Activated CD4-positive, alpha-beta memory T cell treated with anti-CD3 and anti-CD28 coated beads for 36 hours (primary cell): ENCODE results near the gene ZNF367. TPM values are rescaled to one million over a fixed set of nuclear protein-coding genes. Genes with fewer than 3 reads are reported as not detected.

ENCODE experiments used
- CTCF ChIA-PET: fragments of 350-600 bp; sonication (Branson Sonifier 250); formaldehyde crosslinking; loops from one replicate; lab custom pipeline; 2021; ENCODE audit warnings: antibody characterized with exemption, inconsistent platforms; lab: Charles Lee
- POLR2A ChIA-PET: fragments of 350-600 bp; sonication (Branson Sonifier 250); formaldehyde crosslinking; loops from one replicate; lab custom pipeline; 2021; ENCODE audit warnings: antibody characterized with exemption; lab: Charles Lee
- DNase-seq: peaks from one replicate; pipeline ENCODE4 v3.0.0-alpha.2; 2020
- H3K27ac Mint-ChIP-seq: one replicate; pipeline ENCODE4 v1.8.0; 2021; ENCODE audit warnings: mixed read lengths
- H3K27me3 Mint-ChIP-seq: one replicate; pipeline ENCODE4 v1.8.0; 2021; ENCODE audit warnings: mixed read lengths
- H3K36me3 Mint-ChIP-seq: one replicate; pipeline ENCODE4 v1.8.0; 2021; ENCODE audit warnings: mixed read lengths
- H3K4me1 Mint-ChIP-seq: one replicate; pipeline ENCODE4 v1.8.0; 2021; ENCODE audit warnings: low read depth, mixed read lengths
- H3K4me3 Mint-ChIP-seq: one replicate; pipeline ENCODE4 v1.8.0; 2021; ENCODE audit warnings: mild to moderate bottlenecking, mixed read lengths
- H3K9me3 Mint-ChIP-seq: one replicate; pipeline ENCODE4 v1.8.0; 2021; ENCODE audit warnings: mixed read lengths
- intact Hi-C: fragments of 100-400 bp; cut with micrococcal nuclease; formaldehyde crosslinking; loops from one replicate; pipeline ENCODE4 v1.15.1; 2023
- total RNA-seq, 2 experiments: library from RNA; stranded (reverse); gene quantifications; one replicate each; pipeline ENCODE4 v1.2.3, GENCODE V29; 2021

The ZNF367 gene
- total RNA-seq, 2 experiments from 2014 or later = 29.0 to 30.1 TPM

GRCh38 chr9:96436063-96436455, 17.9 kb upstream of the ZNF367 start:
- Mint-ChIP-seq H3K4me3 (no peak overlapping the region), H3K4me1 (no peaks in the 10 kb centered on the region), H3K36me3 (no peaks in the 10 kb centered on the region), H3K9me3 (no peaks in the 10 kb centered on the region), H3K27ac (no peak overlapping the region), H3K27me3 (peaks cover 3% of the 10 kb centered on the region)
- ChIA-PET CTCF (interaction anchor here (0.6 kb wide), 1 partner anchor 11 kb away, joined by 3 read pairs; no protein-coding TSS in a partner anchor), POLR2A (interaction anchor here (1.2 kb wide), 1 partner anchor 14 kb away, joined by 3 read pairs; the partner anchor contains the start of gene HABP4)
- no peak for DNase-seq
- intact Hi-C loops = no loop called here

- CTCF ChIA-PET = interaction anchor here (1.5 kb wide), 1 partner anchor 231 kb away, joined by 6 read pairs; no protein-coding TSS in a partner anchor
- intact Hi-C loops = no loop called here
- H3K36me3 Mint-ChIP-seq = no peaks in the 10 kb centered on the region
- POLR2A ChIA-PET = interaction anchor here (1.2 kb wide), 1 partner anchor 14 kb away, joined by 3 read pairs; the partner anchor contains the start of gene HABP4
- H3K4me3 Mint-ChIP-seq = no peak overlapping the region
- DNase-seq = no peak
- H3K27ac Mint-ChIP-seq = no peak overlapping the region
- no peaks in the 10 kb centered on the region for H3K4me1 Mint-ChIP-seq
- H3K27me3 Mint-ChIP-seq = peaks cover 3% of the 10 kb centered on the region
- no peaks in the 10 kb centered on the region for H3K9me3 Mint-ChIP-seq
Measured at GRCh38 chr9:96435345-96435744, 17.2 kb upstream of the ZNF367 start.

- H3K9me3 Mint-ChIP-seq = no peaks in the 10 kb centered on the region
- H3K4me1 Mint-ChIP-seq = peaks cover 6% of the 10 kb centered on the region
- no peak for DNase-seq
- no peak overlapping the region for H3K4me3 Mint-ChIP-seq
- POLR2A ChIA-PET = no interaction called here
- H3K27me3 Mint-ChIP-seq = peaks cover 3% of the 10 kb centered on the region
- intact Hi-C loops = no loop called here
- H3K27ac Mint-ChIP-seq = no peak overlapping the region
- H3K36me3 Mint-ChIP-seq = no peaks in the 10 kb centered on the region
- CTCF ChIA-PET = no interaction called here
Measured at GRCh38 chr9:96430377-96430776, 12.2 kb upstream of the ZNF367 start.

- Mint-ChIP-seq H3K36me3 (no peaks in the 10 kb centered on the region), H3K4me3 (no peak overlapping the region), H3K9me3 (no peaks in the 10 kb centered on the region), H3K27ac (no peak overlapping the region), H3K4me1 (peaks cover 6% of the 10 kb centered on the region), H3K27me3 (peaks cover 3% of the 10 kb centered on the region)
- no peak for DNase-seq
- intact Hi-C loops = no loop called here
- ChIA-PET POLR2A (no interaction called here), CTCF (no interaction called here)
Measured at GRCh38 chr9:96429732-96430131, 11.6 kb upstream of the ZNF367 start.

- ChIA-PET CTCF (interaction anchor here (1.5 kb wide), 1 partner anchor 16 kb away, joined by 6 read pairs; no protein-coding TSS in a partner anchor), POLR2A (no interaction called here)
- H3K36me3 Mint-ChIP-seq = no peaks in the 10 kb centered on the region
Measured at GRCh38 chr9:96425500-96426169, 7.5 kb upstream of the ZNF367 start.

GRCh38 chr9:96423985-96424336, 5.8 kb upstream of the ZNF367 start:
- intact Hi-C loops = no loop called here
- no peaks in the 10 kb centered on the region for H3K27me3 Mint-ChIP-seq
- H3K4me1 Mint-ChIP-seq = peaks cover 26% of the 10 kb centered on the region
- H3K36me3 Mint-ChIP-seq = no peaks in the 10 kb centered on the region
- H3K27ac Mint-ChIP-seq = no peak overlapping the region
- DNase-seq = no peak
- ChIA-PET POLR2A (no interaction called here), CTCF (interaction anchor here (1.5 kb wide), 1 partner anchor 18 kb away, joined by 6 read pairs; no protein-coding TSS in a partner anchor)
- H3K9me3 Mint-ChIP-seq = no peaks in the 10 kb centered on the region
- no peak overlapping the region for H3K4me3 Mint-ChIP-seq

More at GRCh38 chr9:96425500-96426169, 7.5 kb upstream of the ZNF367 start:
- Mint-ChIP-seq H3K4me1 (peaks cover 12% of the 10 kb centered on the region), H3K4me3 (no peak overlapping the region), H3K27me3 (no peaks in the 10 kb centered on the region), H3K9me3 (no peaks in the 10 kb centered on the region), H3K27ac (no peak overlapping the region)
- intact Hi-C loops = no loop called here
- no peak for DNase-seq

GRCh38 chr9:96423322-96423984, 5.3 kb upstream of the ZNF367 start:
- Mint-ChIP-seq H3K4me3 (no peak overlapping the region), H3K27ac (no peak overlapping the region), H3K27me3 (no peaks in the 10 kb centered on the region), H3K4me1 (peaks cover 26% of the 10 kb centered on the region), H3K9me3 (no peaks in the 10 kb centered on the region), H3K36me3 (no peaks in the 10 kb centered on the region)
- DNase-seq = no peak
- ChIA-PET POLR2A (no interaction called here), CTCF (no interaction called here)
- intact Hi-C loops = no loop called here

GRCh38 chr9:96420468-96421219, 2.5 kb upstream of the ZNF367 start:
- CTCF ChIA-PET = interaction anchor here (0.6 to 1.2 kb wide), 2 partner anchors 76 to 246 kb away, joined by 3 to 7 read pairs; no protein-coding TSS in a partner anchor
- Mint-ChIP-seq H3K4me1 (peaks cover 29% of the 10 kb centered on the region), H3K27me3 (no peaks in the 10 kb centered on the region), H3K4me3 (peak overlapping the region; percentile 88), H3K36me3 (peaks cover 9% of the 10 kb centered on the region), H3K9me3 (no peaks in the 10 kb centered on the region), H3K27ac (peak overlapping the region; percentile 89)
- POLR2A ChIA-PET = no interaction called here
- intact Hi-C loops = no loop called here
- DNase-seq = peak; percentile 56

- Mint-ChIP-seq H3K4me1 (peaks cover 26% of the 10 kb centered on the region), H3K9me3 (no peaks in the 10 kb centered on the region), H3K27me3 (no peaks in the 10 kb centered on the region), H3K27ac (peak overlapping the region; percentile 89), H3K4me3 (peak overlapping the region; percentile 88), H3K36me3 (peaks cover 9% of the 10 kb centered on the region)
- no peak for DNase-seq
- ChIA-PET CTCF (interaction anchor here (1.2 kb wide), 1 partner anchor 248 kb away, joined by 4 read pairs; no protein-coding TSS in a partner anchor), POLR2A (interaction anchor here (1.3 kb wide), 1 partner anchor 30 kb away, joined by 3 read pairs; the partner anchor contains the start of gene HABP4)
- intact Hi-C loops = loop anchor here (2.0 to 10.0 kb wide), 7 partner anchors 37 to 1215 kb away; partner anchors contain the start of genes ERCC6L2, NCBP1, SLC35D2 and TSTD2
Measured at GRCh38 chr9:96419691-96419969, 1.5 kb upstream of the ZNF367 start.

- peak overlapping the region; percentile 88 for H3K4me3 Mint-ChIP-seq
- peaks cover 9% of the 10 kb centered on the region for H3K36me3 Mint-ChIP-seq
- intact Hi-C loops = loop anchor here (1.0 to 10.0 kb wide), 8 partner anchors 31 to 1216 kb away; partner anchors contain the start of genes ERCC6L2, HABP4, NCBP1 and SLC35D2
- peaks cover 28% of the 10 kb centered on the region for H3K4me1 Mint-ChIP-seq
- CTCF ChIA-PET = interaction anchor here (1.2 kb wide), 1 partner anchor 248 kb away, joined by 4 read pairs; no protein-coding TSS in a partner anchor
- H3K27ac Mint-ChIP-seq = peak overlapping the region; percentile 92
- POLR2A ChIA-PET = interaction anchor here (1.3 kb wide), 1 partner anchor 31 kb away, joined by 3 read pairs; the partner anchor contains the start of gene HABP4
- no peaks in the 10 kb centered on the region for H3K9me3 Mint-ChIP-seq
- H3K27me3 Mint-ChIP-seq = no peaks in the 10 kb centered on the region
- peak; percentile 74 for DNase-seq
Measured at GRCh38 chr9:96418920-96419690, 935 bp upstream of the ZNF367 start.

GRCh38 chr9:96417661-96418082, 498 bp downstream of the ZNF367 start:
- peaks cover 11% of the 10 kb centered on the region for H3K36me3 Mint-ChIP-seq
- peak overlapping the region; percentile 79 for H3K4me3 Mint-ChIP-seq
- ChIA-PET CTCF (no interaction called here), POLR2A (no interaction called here)
- peak overlapping the region; percentile 93 for H3K27ac Mint-ChIP-seq
- no peak for DNase-seq
- intact Hi-C loops = loop anchor here (1.0 to 10.0 kb wide), 8 partner anchors 33 to 1217 kb away; partner anchors contain the start of genes ERCC6L2, HABP4, NCBP1 and SLC35D2
- H3K4me1 Mint-ChIP-seq = peaks cover 42% of the 10 kb centered on the region
- no peaks in the 10 kb centered on the region for H3K27me3 Mint-ChIP-seq
- H3K9me3 Mint-ChIP-seq = no peaks in the 10 kb centered on the region
